ENCODE results near the gene SOX6.

GRCh38 chr11:16012125-16012751 lies 344.1 kb downstream of the SOX6 start:
- TF ChIP-seq CTCF (IDR thresholded peaks at IDR 0.05) (no peak), POLR2AphosphoS5 (IDR thresholded peaks at IDR 0.05; ENCODE audit: low read depth, low read length) (no peak)
